ENCODE measurements around the gene RGS3.

The RGS3 gene

DNA sequence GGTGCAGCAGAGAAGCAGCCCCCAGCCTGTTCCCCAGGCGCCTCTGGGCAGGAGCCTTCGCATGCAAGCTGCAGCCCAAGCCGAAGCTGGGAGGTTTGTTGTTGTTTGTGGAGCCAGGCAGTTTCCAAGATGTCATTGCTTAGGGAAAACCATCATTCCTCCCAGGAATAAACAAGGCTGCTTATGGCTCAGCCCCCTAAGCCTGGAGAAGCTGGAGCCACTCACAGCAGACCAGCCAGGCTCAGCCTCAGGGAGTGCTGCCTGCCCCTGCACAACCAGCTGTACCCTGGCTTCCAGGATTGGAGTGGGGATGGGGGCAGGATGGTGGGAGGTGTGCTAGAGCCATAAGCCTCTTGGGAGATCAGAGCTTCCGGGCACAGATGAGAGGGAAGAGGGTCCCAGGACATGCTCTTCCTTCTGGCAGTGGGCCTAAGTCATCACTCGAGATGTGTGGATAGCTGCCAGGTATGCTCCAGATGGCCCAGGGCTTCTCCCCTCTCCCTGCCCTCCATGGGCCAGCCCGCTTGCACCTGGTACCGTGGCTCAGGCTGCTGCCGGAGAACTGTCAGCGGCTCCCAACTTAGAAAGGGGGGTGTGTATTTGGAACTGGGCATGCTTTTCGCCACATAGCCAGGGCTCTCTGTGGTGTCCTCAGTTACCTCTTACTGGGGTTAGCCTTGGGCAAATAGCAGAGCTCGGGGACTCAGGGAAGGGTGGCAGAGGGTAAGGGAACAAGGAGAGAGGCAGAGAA, 105.2 kb downstream of the RGS3 start:
- no peak for DNase-seq (ENCODE audit: low read depth in 3 of 3, low spot score in 1 of 3)

DNA sequence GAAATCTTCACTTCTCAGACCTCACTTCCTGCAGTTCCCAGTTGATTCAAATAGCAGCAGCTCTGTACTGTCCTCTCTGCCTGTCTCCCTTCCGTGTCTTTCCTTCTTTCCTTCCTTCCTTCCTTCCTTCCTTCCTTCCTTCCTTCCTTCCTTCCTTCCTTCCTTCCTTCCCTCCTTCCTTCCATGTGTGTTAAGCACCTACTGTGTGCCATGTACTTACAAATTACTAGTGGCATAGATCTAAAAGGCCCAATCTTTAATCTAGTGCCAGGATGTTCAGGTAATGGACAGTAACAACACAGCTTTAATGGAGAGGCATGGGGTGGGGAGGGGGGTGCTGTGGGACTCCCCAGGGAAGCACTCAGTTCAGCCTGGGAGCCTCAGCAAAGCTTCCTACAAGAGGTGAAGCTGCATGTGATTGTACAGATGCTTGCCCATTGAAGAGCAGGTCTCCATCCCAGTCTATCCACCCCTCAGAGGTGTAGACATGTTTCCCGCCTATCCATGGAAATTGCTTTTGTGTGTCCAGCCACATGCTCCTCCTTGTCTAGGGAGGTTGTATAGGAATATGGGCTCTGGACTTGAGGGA, 106.0 kb downstream of the RGS3 start:
- DNase-seq (ENCODE audit: low read depth in 3 of 3, low spot score in 1 of 3) = no peak

DNA sequence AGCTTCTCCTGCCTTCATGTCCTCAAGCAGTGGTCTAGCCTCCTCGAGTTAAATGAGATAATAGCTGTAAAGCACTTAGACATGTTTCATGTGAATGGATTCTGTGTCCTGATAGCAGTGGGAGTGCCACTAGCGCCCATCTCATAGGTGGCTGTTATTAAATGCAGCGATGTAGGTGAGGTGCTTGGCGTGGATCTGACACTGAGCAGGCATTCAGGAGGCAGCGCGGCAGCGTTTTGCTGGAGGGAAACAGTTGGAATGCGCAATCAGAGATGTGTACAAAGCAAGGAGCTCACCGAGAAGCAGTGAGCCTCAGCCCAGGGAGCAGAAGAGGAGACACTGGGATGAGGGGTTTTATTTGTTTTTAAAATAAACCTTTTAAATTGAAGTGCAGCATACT, 106.6 kb downstream of the RGS3 start:
- DNase-seq (ENCODE audit: low read depth in 3 of 3, low spot score in 1 of 3) = no peak

DNA sequence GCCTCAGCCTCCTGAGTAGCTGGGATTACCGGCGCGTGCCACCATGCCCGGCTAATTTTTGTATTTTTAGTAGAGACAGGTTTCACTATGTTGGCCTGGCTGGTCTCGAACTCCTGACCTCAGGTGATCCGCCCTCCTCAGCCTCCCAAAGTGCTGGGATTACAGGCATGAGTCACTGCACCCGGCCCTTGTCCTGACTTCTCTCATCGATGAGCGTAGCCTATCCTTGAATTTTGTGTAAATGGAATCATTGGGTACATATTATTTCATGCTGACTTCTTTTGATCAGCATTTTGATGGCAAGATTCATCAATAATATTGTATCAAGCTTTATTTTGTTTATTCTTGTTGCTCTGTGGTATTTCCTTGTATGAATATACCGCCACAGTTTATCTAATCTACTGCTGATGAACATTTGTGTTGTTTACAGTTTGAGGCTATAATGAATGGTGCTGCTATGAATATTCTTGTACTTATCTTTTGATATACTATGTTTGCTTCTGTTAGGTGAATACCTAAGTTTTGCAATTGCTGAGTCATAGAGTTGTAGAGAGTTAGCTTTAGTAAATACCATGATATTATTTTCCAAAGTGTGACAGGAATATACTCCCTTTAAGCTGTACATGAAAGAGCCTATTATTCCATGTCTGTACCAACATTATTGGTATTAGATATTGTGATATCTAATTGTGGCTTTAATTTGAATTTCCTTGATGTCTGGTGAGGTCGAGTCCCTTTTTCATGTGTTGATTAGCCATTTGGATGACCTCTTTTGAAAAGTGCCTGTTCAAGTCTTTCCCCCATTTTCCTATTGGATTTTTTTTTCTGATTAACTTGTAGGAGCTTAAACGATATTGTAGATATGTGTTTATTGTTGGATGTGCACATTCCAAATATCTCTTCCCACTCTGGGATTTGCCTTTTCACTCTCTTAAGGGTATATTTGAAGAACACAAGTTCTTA, 107.5 kb downstream of the RGS3 start:
- no peak for DNase-seq (ENCODE audit: low read depth in 3 of 3, low spot score in 1 of 3)

GRCh38 chr9:113572076-113572861, 108.7 kb downstream of the RGS3 start:
- no peak for DNase-seq (ENCODE audit: low read depth in 3 of 3, low spot score in 1 of 3)

- no peak for DNase-seq (ENCODE audit: low read depth in 3 of 3, low spot score in 1 of 3)
These were observed 109.8 kb downstream of the RGS3 start for GRCh38 chr9:113573046-113573958.

- DNase-seq (ENCODE audit: low read depth in 3 of 3, low spot score in 1 of 3) = no peak
These were observed 110.4 kb downstream of the RGS3 start for GRCh38 chr9:113573959-113574352.

DNA sequence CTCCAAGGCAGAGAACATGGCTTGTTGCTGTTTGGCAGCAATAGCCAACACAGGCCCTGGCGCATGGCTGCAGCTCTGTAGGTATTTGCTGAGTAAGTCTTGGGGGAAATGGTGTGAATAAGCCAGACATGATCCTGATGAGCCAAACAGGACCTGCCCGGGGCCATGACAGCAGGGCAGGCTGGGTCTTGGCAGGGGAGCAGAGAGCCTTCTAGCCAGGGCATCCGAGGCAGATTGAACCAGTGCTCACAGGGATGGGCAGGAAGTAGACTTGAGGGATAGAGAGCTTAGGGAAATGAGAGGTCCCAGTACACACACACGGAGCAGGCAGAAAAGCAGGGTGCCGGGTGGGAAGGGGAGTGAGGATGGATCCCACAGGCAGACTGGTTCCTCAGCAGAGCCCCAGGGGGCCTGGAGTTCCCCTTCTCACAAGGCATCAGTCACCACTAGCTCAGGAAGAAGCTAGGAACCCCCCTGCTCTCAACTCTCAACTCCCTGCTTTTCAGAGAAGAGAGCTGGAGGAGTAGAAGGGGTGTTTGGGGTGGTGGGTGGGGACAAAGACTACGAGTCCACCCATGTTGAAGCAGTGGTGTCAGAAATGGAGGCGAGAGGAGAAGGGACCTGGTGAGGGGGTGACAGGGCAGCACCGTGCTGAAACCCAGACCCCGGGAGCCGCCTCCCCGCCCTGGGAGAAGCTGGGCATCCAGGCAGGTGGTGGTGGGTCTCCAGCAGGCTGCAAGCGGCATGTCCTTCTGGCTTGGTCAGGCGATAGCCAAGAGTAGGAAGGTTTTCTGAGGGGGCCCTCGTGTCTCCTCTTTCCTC, 111.1 kb downstream of the RGS3 start:
- no peak for DNase-seq (ENCODE audit: low read depth in 3 of 3, low spot score in 1 of 3)

DNA sequence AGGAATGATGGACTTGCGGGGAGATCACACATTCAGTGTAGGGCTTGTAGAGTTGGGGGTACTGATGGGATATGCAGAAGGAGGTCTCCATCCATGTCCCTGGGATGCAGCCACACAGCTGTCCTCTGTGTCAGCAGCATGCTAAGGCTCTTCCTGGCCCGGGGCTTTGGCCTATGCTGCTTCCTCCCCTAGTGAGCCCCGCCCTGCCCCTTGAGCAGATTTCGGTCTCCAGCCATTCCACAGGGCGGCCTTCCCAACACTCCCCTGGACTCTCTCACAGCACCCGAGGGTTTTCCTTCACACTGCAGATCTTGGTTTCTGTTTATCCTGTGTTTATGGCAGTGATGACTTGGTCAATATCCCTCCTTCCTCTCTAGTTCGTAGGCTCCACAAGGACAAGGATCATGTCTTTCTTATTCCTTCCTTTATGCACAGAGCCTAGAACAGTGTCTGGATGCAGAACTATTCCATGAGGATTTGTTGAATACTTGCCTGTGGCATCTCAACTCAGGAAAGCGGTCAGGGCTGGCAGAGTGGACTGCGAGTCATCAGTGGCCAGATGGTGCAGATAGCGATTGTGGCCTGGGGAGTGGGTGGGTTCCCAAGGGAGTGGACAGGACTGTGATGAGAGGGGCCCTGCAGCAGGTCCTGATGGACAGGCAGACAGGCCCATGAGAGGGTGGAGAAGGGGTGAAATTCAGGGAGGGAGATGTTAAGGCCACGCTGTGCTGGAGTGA, 114.2 kb downstream of the RGS3 start:
- no peak for DNase-seq (ENCODE audit: low read depth in 3 of 3, low spot score in 1 of 3)

DNA sequence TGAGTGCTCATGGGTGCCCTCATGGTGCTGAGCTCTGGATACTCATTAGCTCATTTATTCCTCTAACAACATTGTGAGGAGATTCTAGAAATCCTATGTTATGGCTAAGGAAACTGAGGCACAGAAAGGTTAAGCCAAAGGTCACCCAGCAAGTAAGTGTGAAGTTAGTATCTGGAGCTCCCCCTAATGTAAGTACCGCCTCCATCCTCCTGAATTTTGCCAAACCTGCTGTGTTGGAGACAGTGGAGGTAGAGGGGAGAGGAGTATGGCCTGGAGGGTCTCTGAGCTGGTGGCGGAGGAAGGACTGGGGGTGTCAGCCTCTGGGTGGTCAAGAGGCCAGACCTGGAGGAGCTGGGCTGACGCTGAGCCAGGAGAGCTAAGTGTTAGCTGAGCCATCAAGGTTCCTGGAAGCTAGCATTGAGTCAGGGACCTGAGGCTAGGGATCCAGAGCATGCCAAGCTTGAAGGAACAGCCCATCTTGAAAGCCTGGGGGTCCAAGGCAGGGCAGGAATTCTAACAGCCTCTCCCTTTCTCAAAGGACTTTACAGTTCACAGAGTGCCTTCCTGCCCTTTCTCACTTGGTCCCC, 114.8 kb downstream of the RGS3 start:
- no peak for DNase-seq (ENCODE audit: low read depth in 3 of 3, low spot score in 1 of 3)

- DNase-seq (ENCODE audit: low read depth in 3 of 3, low spot score in 1 of 3) = peak; percentile 51 to 58 (median 57)
These were observed 115.4 kb downstream of the RGS3 start for GRCh38 chr9:113578882-113579282.

- DNase-seq (ENCODE audit: low read depth in 3 of 3, low spot score in 1 of 3) = no peak
These were observed 115.9 kb downstream of the RGS3 start for GRCh38 chr9:113579283-113580040.

DNA sequence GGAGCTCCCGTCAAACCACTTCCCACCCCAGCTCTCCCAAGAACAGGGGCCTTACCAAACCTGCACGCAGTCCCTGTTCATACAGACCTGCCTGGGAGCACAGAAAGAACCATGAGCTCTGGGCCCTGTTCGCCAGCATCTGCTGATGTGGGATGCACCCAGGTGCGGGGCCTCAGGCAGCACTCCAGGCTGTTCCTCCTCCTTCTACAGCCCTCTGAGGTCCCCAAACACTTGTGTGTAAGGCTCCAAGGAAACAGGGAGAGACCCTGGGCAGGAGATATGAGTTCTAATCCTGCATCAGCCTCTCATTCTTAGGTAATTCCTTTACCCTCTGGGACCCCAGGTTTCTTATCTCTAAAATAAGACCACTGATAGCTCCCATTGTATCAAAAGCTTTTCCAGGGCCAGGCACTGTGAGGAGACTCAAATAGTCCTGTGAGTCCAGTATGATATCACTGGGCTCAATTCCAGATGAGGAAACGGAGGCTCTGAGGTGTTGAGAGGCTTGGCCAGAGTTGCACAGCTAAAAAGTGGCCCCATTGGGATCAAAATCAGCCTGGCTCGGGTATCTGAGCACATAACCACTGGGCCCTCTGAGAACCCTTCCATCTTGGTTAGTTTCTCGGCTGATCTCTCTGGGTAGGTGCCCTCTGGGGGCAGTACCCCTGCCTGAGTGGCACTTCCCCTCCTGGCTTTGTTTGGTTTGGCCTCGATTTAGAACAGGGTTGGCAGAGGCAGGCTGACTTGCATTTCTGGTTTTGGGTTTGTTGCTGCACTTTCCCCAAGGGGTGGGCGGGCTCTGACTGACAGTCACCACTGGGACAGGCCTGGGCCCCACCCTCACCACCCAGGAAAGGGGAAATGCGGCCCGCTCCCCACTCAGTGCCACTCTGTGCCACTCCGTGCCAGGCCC, 116.8 kb downstream of the RGS3 start:
- peak in 2 of 3 donors; percentile 21 to 52 for DNase-seq (ENCODE audit: low read depth in 3 of 3, low spot score in 1 of 3)

GRCh38 chr9:113580954-113581311, 117.4 kb downstream of the RGS3 start:
- DNase-seq (ENCODE audit: low read depth in 3 of 3, low spot score in 1 of 3) = no peak

GRCh38 chr9:113581865-113582697, 118.6 kb downstream of the RGS3 start:
- DNase-seq (ENCODE audit: low read depth in 3 of 3, low spot score in 1 of 3) = peak; percentile 43 to 63 (median 52)

Measured in stimulated activated CD4-positive, alpha-beta T cell treated with anti-CD3 and anti-CD28 coated beads, TNF-alpha, amount 100 ng/mL, for 1 hour (primary cell).